GM18502 (cell line): ENCODE results near the gene SLX4IP.

Experiments
- ATAC-seq: cut with Tn5 transposase; IDR thresholded peaks from one replicate; pipeline ENCODE4 v1.9.1; 2021; ENCODE audit warnings: mild to moderate bottlenecking; ENCODE audit not compliant: unreplicated experiment, poor library complexity

The SLX4IP gene

DNA sequence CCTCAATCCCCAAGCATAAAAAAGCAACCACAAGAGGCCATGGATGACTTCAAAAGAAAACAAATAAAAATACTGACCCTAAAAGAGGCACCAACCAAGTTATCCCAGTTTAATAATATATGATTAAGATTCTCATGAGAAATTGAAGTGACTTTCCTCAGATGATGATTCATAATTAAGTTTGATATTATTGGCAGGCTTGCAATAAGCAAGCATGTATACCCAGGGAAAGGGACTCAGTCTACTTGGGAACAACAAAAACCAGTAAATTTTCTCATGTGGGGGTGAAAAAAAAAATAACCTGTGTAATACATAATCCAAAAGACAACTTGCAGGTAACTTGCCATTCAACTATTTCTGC lies 219.1 kb downstream of the SLX4IP start:
- peak; percentile 12 for ATAC-seq

DNA sequence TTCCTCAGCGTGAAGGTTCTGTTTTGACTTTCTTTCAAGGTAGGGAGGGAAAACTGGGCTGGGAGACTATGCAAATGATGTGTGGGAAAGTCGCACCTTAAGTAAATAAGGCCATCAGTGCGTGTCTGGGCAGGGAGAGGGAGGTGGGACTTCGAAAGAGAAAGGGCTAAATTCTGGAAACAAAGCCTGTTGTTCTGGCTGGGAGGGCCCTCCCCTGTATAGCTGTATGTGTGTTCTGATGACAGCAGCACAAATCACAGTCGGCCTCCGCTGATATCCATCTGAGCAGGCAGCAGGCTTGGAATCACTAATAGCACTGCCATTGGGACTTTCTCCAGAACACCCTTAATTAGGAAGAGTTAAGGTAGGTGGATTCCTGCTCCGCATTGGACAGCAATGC lies 219.5 kb downstream of the SLX4IP start:
- ATAC-seq = peak; percentile 70

GRCh38 chr20:10655720-10656669 lies 220.9 kb downstream of the SLX4IP start:
- ATAC-seq = no peak

GRCh38 chr20:10657453-10657852 lies 222.3 kb downstream of the SLX4IP start:
- ATAC-seq = no peak

DNA sequence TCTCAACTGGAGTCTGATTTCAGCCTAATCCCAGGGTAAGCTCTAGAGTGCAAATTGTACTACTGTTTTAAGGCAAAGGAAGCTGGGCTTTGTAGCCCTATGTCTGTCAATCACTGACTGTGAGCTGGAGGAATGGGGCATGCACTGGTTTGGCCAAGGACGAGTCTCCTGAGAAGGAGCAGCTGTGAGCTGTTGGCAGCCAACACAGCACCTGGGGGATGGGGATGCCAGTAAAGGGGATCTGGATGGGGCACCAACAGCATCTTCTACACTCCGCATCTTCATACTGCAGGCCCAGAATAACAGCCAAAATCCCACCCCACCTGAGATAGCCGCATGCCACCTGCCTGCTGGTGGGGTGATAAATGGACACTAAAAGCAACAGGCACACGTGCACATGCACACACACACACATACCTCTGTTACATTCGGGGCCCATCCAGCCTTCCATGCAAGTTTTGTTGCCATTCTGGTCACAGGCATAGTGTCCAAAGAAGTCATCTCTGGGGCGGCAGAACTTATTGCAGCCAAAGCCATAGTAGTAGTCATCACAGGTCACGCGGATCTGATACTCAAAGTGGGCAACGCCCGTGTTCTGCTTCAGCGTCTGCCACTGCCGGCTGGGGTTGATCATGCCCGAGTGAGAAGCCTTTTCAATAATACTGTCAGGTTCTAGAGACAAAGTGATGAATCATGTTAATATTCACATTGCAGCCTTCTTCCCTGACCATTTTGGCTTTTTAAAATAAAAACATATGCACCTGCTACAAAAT lies 223.1 kb downstream of the SLX4IP start:
- no peak for ATAC-seq

DNA sequence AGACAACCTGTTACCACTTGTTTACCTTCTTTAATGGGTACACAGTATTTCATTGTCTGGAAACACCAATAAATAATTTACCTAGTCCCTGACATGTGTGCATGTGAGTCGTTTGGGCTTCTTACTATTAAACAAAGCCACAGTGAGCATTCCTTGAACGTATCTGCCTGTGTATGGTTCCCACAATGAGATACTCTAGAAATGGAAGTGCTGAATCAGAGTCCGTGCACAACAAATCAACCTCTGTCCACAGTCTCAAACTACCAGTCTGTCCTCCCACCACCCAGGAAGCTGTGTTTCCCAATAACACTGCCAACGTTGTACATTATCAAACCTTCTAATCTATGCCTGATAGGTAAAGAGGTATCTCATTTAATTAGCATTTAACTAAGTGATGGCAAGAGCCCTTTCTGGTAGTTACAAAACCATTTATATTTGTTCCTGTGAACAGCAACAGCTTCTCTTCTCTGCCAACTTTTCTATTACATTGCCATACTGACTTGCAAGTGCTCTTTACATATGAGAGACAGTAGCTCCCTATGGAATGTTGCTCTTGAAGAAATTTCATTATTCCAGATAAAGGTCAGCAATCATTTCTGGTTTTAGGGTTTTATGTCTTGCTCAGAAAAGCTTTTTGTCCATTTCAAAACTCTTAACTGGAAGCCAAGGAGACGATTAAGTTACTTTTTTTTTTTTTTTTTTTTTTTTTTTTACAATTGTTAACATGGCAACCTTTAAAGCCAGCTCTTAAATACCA lies 223.9 kb downstream of the SLX4IP start:
- no peak for ATAC-seq

DNA sequence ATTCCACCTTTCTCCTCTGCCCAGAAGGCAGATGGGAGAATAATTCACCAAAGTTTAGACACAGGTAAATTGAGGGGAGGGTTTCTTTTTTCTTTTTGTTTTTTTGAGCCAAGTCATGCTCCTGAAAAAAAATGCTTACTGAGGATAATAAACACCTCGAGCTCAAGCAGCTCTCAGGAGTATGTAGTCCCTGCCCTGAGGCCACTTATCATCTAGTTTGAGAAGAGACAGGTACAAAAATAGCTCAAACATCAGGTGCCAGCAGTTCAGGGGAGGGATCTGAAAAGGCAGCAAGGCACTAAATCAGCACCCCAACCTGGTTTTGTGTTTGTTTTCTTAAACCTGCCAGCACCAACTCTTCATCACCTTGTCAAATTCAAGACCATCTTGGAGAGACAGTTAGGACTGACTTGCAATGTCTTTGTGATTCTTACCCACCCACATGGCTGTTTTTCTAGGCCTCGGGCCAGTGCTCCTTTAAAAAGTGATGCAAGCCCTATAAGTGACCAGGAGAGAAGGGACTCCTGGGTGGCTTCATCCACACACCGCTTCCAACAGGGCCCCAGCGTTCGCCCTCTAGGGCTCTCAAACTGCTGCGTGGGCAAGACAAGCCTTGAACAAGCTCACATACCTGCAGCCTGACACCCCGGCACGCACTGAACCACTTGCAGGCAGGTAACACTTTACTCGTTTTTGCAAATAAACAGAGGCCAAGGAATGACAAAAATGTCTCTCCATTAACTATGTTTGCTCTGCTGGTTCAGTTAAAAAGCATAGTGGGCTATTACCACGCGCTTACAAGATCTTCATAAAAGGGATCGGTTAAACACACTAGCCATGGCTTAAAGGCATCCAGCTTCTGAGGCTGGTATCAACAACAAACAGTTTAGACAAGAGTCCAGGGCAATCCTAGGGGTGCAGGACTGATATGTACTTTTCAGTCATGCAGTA lies 224.8 kb downstream of the SLX4IP start:
- ATAC-seq = no peak

GRCh38 chr20:10660661-10661060 lies 225.6 kb downstream of the SLX4IP start:
- no peak for ATAC-seq

- no peak for ATAC-seq
Observed at GRCh38 chr20:10661261-10661660, 226.2 kb downstream of the SLX4IP start.

GRCh38 chr20:10662151-10662550 lies 227.0 kb downstream of the SLX4IP start:
- no peak for ATAC-seq

- ATAC-seq = no peak
Observed at GRCh38 chr20:10662661-10663458, 227.8 kb downstream of the SLX4IP start.

- ATAC-seq = no peak
Observed at GRCh38 chr20:10663756-10664155, 228.7 kb downstream of the SLX4IP start.

- no peak for ATAC-seq
Observed at GRCh38 chr20:10665027-10665561, 230.0 kb downstream of the SLX4IP start.

- ATAC-seq = no peak
Observed at GRCh38 chr20:10665791-10666190, 230.7 kb downstream of the SLX4IP start.

DNA sequence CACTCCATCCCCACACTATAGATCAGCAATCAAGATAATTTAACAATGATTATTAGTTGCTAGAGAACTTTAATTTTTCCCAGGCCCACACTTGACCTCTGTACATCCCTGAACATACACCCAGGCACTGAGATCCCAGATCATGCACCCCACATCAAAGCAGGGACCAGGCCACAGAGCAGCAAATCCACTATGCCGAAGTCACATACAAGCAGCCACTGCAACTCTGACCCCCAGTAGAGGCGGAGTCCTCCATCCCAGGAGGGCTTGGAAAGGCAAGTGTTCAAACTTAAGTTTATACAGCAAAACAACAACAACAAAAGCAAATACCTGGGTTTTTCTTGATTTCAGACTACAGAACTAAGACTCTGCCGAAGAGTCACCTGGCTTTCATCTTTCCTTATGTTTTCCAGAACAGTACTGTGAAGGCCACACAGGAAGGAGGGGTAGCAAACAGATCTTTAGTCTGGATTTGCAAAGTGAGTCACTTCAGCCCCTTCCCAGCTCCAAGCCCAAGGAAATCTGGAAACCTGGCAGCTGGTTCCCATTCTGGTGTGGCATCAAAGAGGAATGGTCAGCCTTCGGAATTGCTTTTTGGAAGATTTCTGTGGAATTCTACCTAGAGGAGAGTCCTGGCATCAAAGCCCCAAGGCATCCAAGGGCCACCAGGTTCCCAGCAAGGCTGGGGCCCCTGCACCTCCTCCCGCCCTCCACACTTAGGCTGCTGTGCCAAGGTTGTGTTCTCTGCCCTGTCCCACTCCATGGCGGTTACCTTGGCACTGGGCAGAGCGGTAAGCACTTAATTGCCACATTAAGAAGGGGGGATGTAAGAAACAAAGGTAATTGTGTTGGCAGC lies 231.3 kb downstream of the SLX4IP start:
- no peak for ATAC-seq

GRCh38 chr20:10667077-10667401 lies 231.9 kb downstream of the SLX4IP start:
- ATAC-seq = no peak

DNA sequence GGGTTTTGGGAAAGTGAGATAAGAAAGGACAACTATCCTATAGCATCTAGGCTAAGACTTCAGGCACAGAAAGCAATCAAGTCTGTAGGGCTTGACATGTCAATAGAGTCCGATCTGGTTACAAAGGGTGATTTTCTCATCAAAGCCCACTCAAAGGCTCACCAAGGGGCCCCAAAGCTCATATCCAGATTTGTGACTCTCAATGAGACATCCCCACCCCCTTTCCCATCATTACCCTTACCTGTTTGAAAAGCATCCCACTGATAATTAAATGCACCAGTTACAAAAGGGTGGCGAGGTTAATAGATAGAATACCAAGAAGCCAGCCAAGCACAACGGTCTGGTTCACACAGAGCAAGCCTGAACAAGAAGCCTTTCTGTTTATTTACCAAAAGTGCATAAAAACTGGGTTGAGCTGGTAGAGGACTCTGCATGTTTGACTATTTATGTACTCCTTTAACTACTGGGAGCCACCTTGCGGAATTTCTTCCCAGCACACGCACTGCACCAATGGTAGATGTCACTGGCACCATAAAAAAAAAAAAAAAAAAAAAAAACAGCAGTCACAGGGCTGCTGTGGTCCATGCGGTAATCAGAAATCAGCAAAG lies 232.6 kb downstream of the SLX4IP start:
- ATAC-seq = no peak
